Neural cell (in vitro differentiated cells): ENCODE measurements around the gene TJP1. TPM values are rescaled to one million over a fixed set of nuclear protein-coding genes. Genes with fewer than 3 reads are reported as not detected.
"Not testable (repeated sequence)": the region's sequence is repeated elsewhere in the genome, so short reads cannot be mapped to it uniquely, and the experiment has no call there.

ENCODE experiments used
- H2AFZ ChIP-seq: fragments of 200-600, 300-800 bp; sonication (generic), shearing (Covaris generic); 2 replicates; pipeline ENCODE4 v1.6.0; 2014; ENCODE audit warnings: low read depth, mild to moderate bottlenecking, antibody characterized with exemption, low read length, moderate library complexity
- H3F3A ChIP-seq: fragments of 200-600 bp; shearing (Covaris generic); 2 replicates; pipeline ENCODE4 v1.6.1; 2016; ENCODE audit warnings: mild to moderate bottlenecking, moderate library complexity, mixed read lengths, antibody characterized with exemption, low read length; ENCODE audit not compliant: insufficient read depth, poor library complexity, severe bottlenecking
- H3K27ac ChIP-seq: fragments of 200-600, 300-800 bp; sonication (generic), shearing (Covaris generic); 2 replicates; pipeline ENCODE4 v1.5.1; 2014; ENCODE audit warnings: mild to moderate bottlenecking, low read length, moderate library complexity
- H3K27me3 ChIP-seq: fragments of 300-800, 200-600 bp; sonication (generic), shearing (Covaris generic); 2 replicates; pipeline ENCODE4 v1.6.0; 2014; ENCODE audit warnings: mild to moderate bottlenecking, low read depth, low read length, moderate library complexity; ENCODE audit not compliant: insufficient read depth
- H3K36me3 ChIP-seq: fragments of 300-800, 200-600 bp; sonication (generic), shearing (Covaris generic); 2 replicates; pipeline ENCODE4 v1.5.1; 2014; ENCODE audit warnings: mild to moderate bottlenecking, antibody characterized with exemption, low read length, moderate library complexity; ENCODE audit not compliant: insufficient read depth
- H3K4me2 ChIP-seq: fragments of 300-800, 200-600 bp; sonication (generic), shearing (Covaris generic); 2 replicates; pipeline ENCODE4 v1.6.0; 2014; ENCODE audit warnings: mild to moderate bottlenecking, low read length
- H3K4me3 ChIP-seq: fragments of 300-800, 200-600 bp; sonication (generic), shearing (Covaris generic); 2 replicates; pipeline ENCODE4 v1.5.1; 2014; ENCODE audit warnings: mild to moderate bottlenecking, low read length, moderate library complexity
- H3K79me2 ChIP-seq: fragments of 200-600 bp; shearing (Covaris generic); replicated peaks from 2 replicates; pipeline ENCODE4 v1.6.0; 2014; ENCODE audit warnings: mild to moderate bottlenecking, low read length, moderate library complexity; ENCODE audit not compliant: insufficient read depth
- H3K9ac ChIP-seq: fragments of 300-800, 200-600 bp; sonication (generic), shearing (Covaris generic); 2 replicates; pipeline ENCODE4 v1.6.1; 2016; ENCODE audit warnings: mild to moderate bottlenecking, low read length, mixed read lengths
- H3K9me2 ChIP-seq: fragments of 200-600 bp; shearing (Covaris generic); 2 replicates; pipeline ENCODE4 v1.6.1; 2016; ENCODE audit warnings: mild to moderate bottlenecking, low read length, mixed read lengths; ENCODE audit not compliant: insufficient read depth
- H3K9me3 ChIP-seq: fragments of 200-600, 300-800 bp; sonication (generic), shearing (Covaris generic); 2 replicates; pipeline ENCODE4 v1.6.1; 2016; ENCODE audit warnings: mild to moderate bottlenecking, mixed run types, low read length, moderate library complexity, mixed read lengths
- H4K20me1 ChIP-seq: fragments of 200-600 bp; shearing (Covaris generic); 2 replicates; pipeline ENCODE4 v1.6.1; 2016; ENCODE audit warnings: mild to moderate bottlenecking, mixed run types; ENCODE audit not compliant: insufficient read depth
- CTCF ChIP-seq: fragments of 450-650 bp; IDR thresholded peaks from 2 replicates; pipeline ENCODE4 v1.5.1; 2014; ENCODE audit warnings: antibody characterized with exemption, mild to moderate bottlenecking, moderate library complexity; ENCODE audit not compliant: poor library complexity, severe bottlenecking
- EP300 ChIP-seq: fragments of 450-650 bp; conservative IDR thresholded peaks from 2 replicates; pipeline ENCODE4 v1.6.1; 2014; ENCODE audit warnings: antibody characterized with exemption, mild to moderate bottlenecking, moderate library complexity; ENCODE audit not compliant: poor library complexity, severe bottlenecking
- EZH2 ChIP-seq: fragments of 200-600, 300-800 bp; shearing (Covaris generic), sonication (generic); IDR thresholded peaks from 2 replicates; pipeline ENCODE4 v1.6.1; 2014; ENCODE audit warnings: antibody characterized with exemption, low read length, borderline replicate concordance, mild to moderate bottlenecking; ENCODE audit not compliant: insufficient read depth, poor library complexity, severe bottlenecking
- MXI1 ChIP-seq: fragments of 450-650 bp; conservative IDR thresholded peaks from 2 replicates; pipeline ENCODE4 v1.6.1; 2014; ENCODE audit warnings: antibody characterized with exemption, mild to moderate bottlenecking; ENCODE audit not compliant: poor library complexity, severe bottlenecking
- POLR2AphosphoS5 ChIP-seq: IDR thresholded peaks from 2 replicates; pipeline ENCODE4 v1.6.1; 2012
- RAD21 ChIP-seq: fragments of 450-650 bp; conservative IDR thresholded peaks from 2 replicates; pipeline ENCODE4 v1.6.1; 2014; ENCODE audit warnings: antibody characterized with exemption, mild to moderate bottlenecking, moderate library complexity
- REST ChIP-seq: IDR thresholded peaks from 2 replicates; pipeline ENCODE4 v1.6.1; 2012; ENCODE audit warnings: borderline replicate concordance
- SMC3 ChIP-seq: fragments of 450-650 bp; conservative IDR thresholded peaks from 2 replicates; pipeline ENCODE4 v1.6.1; 2014; ENCODE audit warnings: antibody characterized with exemption, mild to moderate bottlenecking, moderate library complexity; ENCODE audit not compliant: poor library complexity
- TAF1 ChIP-seq: IDR thresholded peaks from 2 replicates; pipeline ENCODE4 v1.6.1; 2012; ENCODE audit warnings: low read depth
- polyA plus RNA-seq: library from polyadenylated mRNA; depleted of rRNA; stranded (reverse); fragments of >200 nt; gene quantifications from 2 replicates; pipeline ENCODE4 v1.2.3, GENCODE V29; 2014

The TJP1 gene
- polyA plus RNA-seq, 1 donor from 2014 or later = 6.2 TPM

- TF ChIP-seq SMC3 = no peak
- TF ChIP-seq EZH2 = no peak
- TF ChIP-seq RAD21 = no peak
- TF ChIP-seq MXI1 = no peak
- no peak for TF ChIP-seq EP300
- no peak for TF ChIP-seq CTCF
- Histone ChIP-seq H3K4me3 (no peak overlapping the region), H2AFZ (no peak overlapping the region), H3K4me2 (no peak overlapping the region), H3F3A (no peaks in the 10 kb centered on the region), H3K9me2 (no peaks in the 10 kb centered on the region), H3K36me3 (no peaks in the 10 kb centered on the region), H4K20me1 (no peaks in the 10 kb centered on the region), H3K27me3 (no peaks in the 10 kb centered on the region), H3K9me3 (no peaks in the 10 kb centered on the region), H3K79me2 (no peaks in the 10 kb centered on the region), H3K9ac (no peak overlapping the region), H3K27ac (no peak overlapping the region)
Measured at GRCh38 chr15:29666241-29666640, 156.0 kb downstream of the TJP1 start.

GRCh38 chr15:29665444-29666003 is 156.7 kb downstream of the TJP1 start:
- no peaks in the 10 kb centered on the region for H3K9me3 ChIP-seq
- no peaks in the 10 kb centered on the region for H3K36me3 ChIP-seq
- H3K9me2 ChIP-seq = no peaks in the 10 kb centered on the region
- H3K4me3 ChIP-seq = no peak overlapping the region
- H3K79me2 ChIP-seq = no peaks in the 10 kb centered on the region
- H3K9ac ChIP-seq = no peak overlapping the region
- no peaks in the 10 kb centered on the region for H4K20me1 ChIP-seq
- no peak overlapping the region for H2AFZ ChIP-seq
- no peak for TF ChIP-seq MXI1
- TF ChIP-seq SMC3 = no peak
- TF ChIP-seq RAD21 = no peak
- no peaks in the 10 kb centered on the region for H3K27me3 ChIP-seq
- H3K27ac ChIP-seq = no peak overlapping the region
- H3F3A ChIP-seq = no peaks in the 10 kb centered on the region
- no peak overlapping the region for H3K4me2 ChIP-seq

GRCh38 chr15:29664406-29664805 is 157.9 kb downstream of the TJP1 start:
- TF ChIP-seq SMC3 (no peak), TAF1 (no peak), MXI1 (no peak), RAD21 (no peak), REST (no peak), EP300 (no peak), EZH2 (no peak), CTCF (no peak), POLR2AphosphoS5 (no peak)
- no peaks in the 10 kb centered on the region for H3F3A ChIP-seq
- H3K9me2 ChIP-seq = no peaks in the 10 kb centered on the region
- no peak overlapping the region for H3K9ac ChIP-seq
- H2AFZ ChIP-seq = no peak overlapping the region
- H3K4me3 ChIP-seq = no peak overlapping the region
- H3K27ac ChIP-seq = no peak overlapping the region
- no peaks in the 10 kb centered on the region for H3K79me2 ChIP-seq
- no peaks in the 10 kb centered on the region for H3K9me3 ChIP-seq
- H3K27me3 ChIP-seq = no peaks in the 10 kb centered on the region
- H4K20me1 ChIP-seq = no peaks in the 10 kb centered on the region
- no peaks in the 10 kb centered on the region for H3K36me3 ChIP-seq
- no peak overlapping the region for H3K4me2 ChIP-seq

GRCh38 chr15:29657476-29657817 is 164.8 kb downstream of the TJP1 start:
- H3F3A ChIP-seq, H3K27me3 ChIP-seq, H3K27ac ChIP-seq, H3K36me3 ChIP-seq, H3K9me2 ChIP-seq, H3K4me2 ChIP-seq, H2AFZ ChIP-seq, H3K79me2 ChIP-seq, H4K20me1 ChIP-seq, H3K4me3 ChIP-seq, H3K9me3 ChIP-seq, H3K9ac ChIP-seq: not testable (repeated sequence)
